ENCODE data around the gene TMEM168.
"Not testable (repeated sequence)": the region's sequence is repeated elsewhere in the genome, so short reads cannot be mapped to it uniquely, and the experiment has no call there.

TMEM168 gene, protein sequence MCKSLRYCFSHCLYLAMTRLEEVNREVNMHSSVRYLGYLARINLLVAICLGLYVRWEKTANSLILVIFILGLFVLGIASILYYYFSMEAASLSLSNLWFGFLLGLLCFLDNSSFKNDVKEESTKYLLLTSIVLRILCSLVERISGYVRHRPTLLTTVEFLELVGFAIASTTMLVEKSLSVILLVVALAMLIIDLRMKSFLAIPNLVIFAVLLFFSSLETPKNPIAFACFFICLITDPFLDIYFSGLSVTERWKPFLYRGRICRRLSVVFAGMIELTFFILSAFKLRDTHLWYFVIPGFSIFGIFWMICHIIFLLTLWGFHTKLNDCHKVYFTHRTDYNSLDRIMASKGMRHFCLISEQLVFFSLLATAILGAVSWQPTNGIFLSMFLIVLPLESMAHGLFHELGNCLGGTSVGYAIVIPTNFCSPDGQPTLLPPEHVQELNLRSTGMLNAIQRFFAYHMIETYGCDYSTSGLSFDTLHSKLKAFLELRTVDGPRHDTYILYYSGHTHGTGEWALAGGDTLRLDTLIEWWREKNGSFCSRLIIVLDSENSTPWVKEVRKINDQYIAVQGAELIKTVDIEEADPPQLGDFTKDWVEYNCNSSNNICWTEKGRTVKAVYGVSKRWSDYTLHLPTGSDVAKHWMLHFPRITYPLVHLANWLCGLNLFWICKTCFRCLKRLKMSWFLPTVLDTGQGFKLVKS

GRCh38 chr7:112789817-112790585 lies at the start of gene TMEM168:
Gene TMEM168, minus strand, starts transcription at chr7:112790393. Its CDS starts 5,568 bp downstream, at chr7:112784825.
- no peak for TF ChIP-seq CTCF (IDR thresholded peaks at IDR 0.05; ENCODE audit: control insufficient read depth, insufficient read depth, low read depth, low read length, missing control alignments)
- H3K4me3 ChIP-seq (ENCODE audit: control insufficient read depth, low read depth, low read length), result peak within 1 kb of the TSS; percentile 87
- peak; percentile 16 for DNase-seq (ENCODE audit: low read depth)

- H3K4me3 ChIP-seq (ENCODE audit: control insufficient read depth, low read depth, low read length); DNase-seq (ENCODE audit: low read depth): not testable (repeated sequence)
These were observed 45.7 kb upstream of the TMEM168 start for GRCh38 chr7:112835928-112836327.

- TF ChIP-seq CTCF (IDR thresholded peaks at IDR 0.05; ENCODE audit: control insufficient read depth, insufficient read depth, low read depth, low read length, missing control alignments), result no peak
- no peak for DNase-seq (ENCODE audit: low read depth)
- no peak overlapping the region for H3K4me3 ChIP-seq (ENCODE audit: control insufficient read depth, low read depth, low read length)
These were observed 42.9 kb upstream of the TMEM168 start for GRCh38 chr7:112833082-112833481.

- DNase-seq (ENCODE audit: low read depth), result no peak
- no peak overlapping the region for H3K4me3 ChIP-seq (ENCODE audit: control insufficient read depth, low read depth, low read length)
- TF ChIP-seq CTCF (IDR thresholded peaks at IDR 0.05; ENCODE audit: control insufficient read depth, insufficient read depth, low read depth, low read length, missing control alignments), result no peak
These were observed 40.6 kb upstream of the TMEM168 start for GRCh38 chr7:112830769-112831168.

GRCh38 chr7:112828696-112829095 lies 38.5 kb upstream of the TMEM168 start:
- no peak for DNase-seq (ENCODE audit: low read depth)
- H3K4me3 ChIP-seq (ENCODE audit: control insufficient read depth, low read depth, low read length), result no peak overlapping the region
- no peak for TF ChIP-seq CTCF (IDR thresholded peaks at IDR 0.05; ENCODE audit: control insufficient read depth, insufficient read depth, low read depth, low read length, missing control alignments)

- no peak for TF ChIP-seq CTCF (IDR thresholded peaks at IDR 0.05; ENCODE audit: control insufficient read depth, insufficient read depth, low read depth, low read length, missing control alignments)
- no peak for DNase-seq (ENCODE audit: low read depth)
- H3K4me3 ChIP-seq (ENCODE audit: control insufficient read depth, low read depth, low read length), result no peak overlapping the region
These were observed 31.2 kb upstream of the TMEM168 start for GRCh38 chr7:112821345-112821744.
